Retinal pigment epithelial cell (primary cell): ENCODE results near the gene MOGAT3.

Experiments
- DNase-seq: peaks from one replicate; pipeline ENCODE4 v3.0.0-alpha.2; 2010; ENCODE audit warnings: low read depth
- H3K4me3 ChIP-seq: 2 replicates; pipeline ENCODE4 v1.5.1; 2011; ENCODE audit warnings: mild to moderate bottlenecking, low read length, control low read depth, moderate library complexity
- CTCF ChIP-seq: conservative IDR thresholded peaks from 2 replicates; pipeline ENCODE4 v1.5.1; 2011; ENCODE audit warnings: low read depth, low read length, control low read depth, inconsistent platforms

MOGAT3 gene

GRCh38 chr7:101232141-101232850 is 31.5 kb upstream of the MOGAT3 start:
- peak overlapping the region; percentile 48 for H3K4me3 ChIP-seq
- TF ChIP-seq CTCF = no peak
- DNase-seq = no peak

- no peak for TF ChIP-seq CTCF
- H3K4me3 ChIP-seq = no peak overlapping the region
- DNase-seq = no peak
Measured at GRCh38 chr7:101231644-101232043, 30.8 kb upstream of the MOGAT3 start.

- no peak overlapping the region for H3K4me3 ChIP-seq
- no peak for DNase-seq
- no peak for TF ChIP-seq CTCF
Measured at GRCh38 chr7:101226721-101227120, 25.9 kb upstream of the MOGAT3 start.

GRCh38 chr7:101225650-101226049 is 24.8 kb upstream of the MOGAT3 start:
- DNase-seq = no peak
- no peak overlapping the region for H3K4me3 ChIP-seq
- no peak for TF ChIP-seq CTCF

GRCh38 chr7:101223528-101223927 is 22.7 kb upstream of the MOGAT3 start:
- H3K4me3 ChIP-seq = no peak overlapping the region
- no peak for TF ChIP-seq CTCF
- no peak for DNase-seq

GRCh38 chr7:101222275-101222830 is 21.5 kb upstream of the MOGAT3 start:
- H3K4me3 ChIP-seq = no peak overlapping the region
- no peak for DNase-seq
- no peak for TF ChIP-seq CTCF

- no peak for DNase-seq
- H3K4me3 ChIP-seq = no peak overlapping the region
- TF ChIP-seq CTCF = no peak
Measured at GRCh38 chr7:101220295-101220694, 19.5 kb upstream of the MOGAT3 start.
